HepG2 (cell line): ENCODE data around the gene ETF1. TPM values are rescaled to one million over a fixed set of nuclear protein-coding genes. Genes with fewer than 3 reads are reported as not detected.

ENCODE experiments used
- CSRNP1 ChIP-seq: sonication (generic); formaldehyde crosslinking; IDR thresholded peaks from 2 replicates; pipeline ENCODE4 v1.8.1; 2023; ENCODE audit warnings: mild to moderate bottlenecking, missing genetic modification reagents
- DZIP1 ChIP-seq: sonication (generic); formaldehyde crosslinking; IDR thresholded peaks from 2 replicates; pipeline ENCODE4 v1.5.0; 2020; ENCODE audit warnings: mild to moderate bottlenecking, missing genetic modification reagents
- ELF4 ChIP-seq: sonication (generic); formaldehyde crosslinking; IDR thresholded peaks from 2 replicates; pipeline ENCODE4 v1.5.0; 2020; ENCODE audit warnings: missing genetic modification reagents, mild to moderate bottlenecking, moderate library complexity, borderline replicate concordance
- ESRRA ChIP-seq: sonication (generic); formaldehyde crosslinking; IDR thresholded peaks from 2 replicates; pipeline ENCODE4 v1.5.1; 2020; ENCODE audit warnings: mild to moderate bottlenecking, low read depth, missing genetic modification reagents
- HBP1 ChIP-seq: IDR thresholded peaks from 2 replicates; pipeline ENCODE4 v1.6.1; 2016; ENCODE audit warnings: low read depth, control low read depth
- HMGXB3 ChIP-seq: sonication (generic); formaldehyde crosslinking; IDR thresholded peaks from 2 replicates; pipeline ENCODE4 v1.4.0; 2020; ENCODE audit warnings: missing genetic modification reagents, borderline replicate concordance
- ZNF318 ChIP-seq: sonication (generic); formaldehyde crosslinking; IDR thresholded peaks from 2 replicates; pipeline ENCODE4 v1.4.0; 2020; ENCODE audit warnings: mild to moderate bottlenecking, missing genetic modification reagents
- polyA plus RNA-seq, 8 experiments: library from polyadenylated mRNA; depleted of rRNA in 3 of 8; stranded (reverse) in 7 of 8; unstranded in 1 of 8; fragments of >200 nt; fragmentation: Illumina TruSeq in 4 of 8; extraction: Trizol in 4 of 8; gene quantifications; 2 replicates each; pipeline versions ENCODE4 v1.2.1 to v1.2.3, GENCODE V29; 2011 to 2016; ENCODE audit warnings: low read depth in 4 of 8, missing spikeins in 1 of 8, mixed read lengths in 1 of 8; ENCODE audit not compliant: insufficient read depth in 1 of 8
- total RNA-seq, 5 experiments: library from RNA; depleted of rRNA; stranded (reverse); fragments of >200 nt; fragmentation: Illumina TruSeq; extraction: Trizol; gene quantifications; 2 replicates each; pipeline ENCODE4 v1.2.3, GENCODE V29; 2016; ENCODE audit warnings: low read depth in 1 of 5

Gene ETF1
- total and polyA plus RNA-seq, 2 of the 13 experiments (the other 11 are each of a cell fraction or from before 2014, with no cell fraction given): 52.1 to 184 TPM

DNA sequence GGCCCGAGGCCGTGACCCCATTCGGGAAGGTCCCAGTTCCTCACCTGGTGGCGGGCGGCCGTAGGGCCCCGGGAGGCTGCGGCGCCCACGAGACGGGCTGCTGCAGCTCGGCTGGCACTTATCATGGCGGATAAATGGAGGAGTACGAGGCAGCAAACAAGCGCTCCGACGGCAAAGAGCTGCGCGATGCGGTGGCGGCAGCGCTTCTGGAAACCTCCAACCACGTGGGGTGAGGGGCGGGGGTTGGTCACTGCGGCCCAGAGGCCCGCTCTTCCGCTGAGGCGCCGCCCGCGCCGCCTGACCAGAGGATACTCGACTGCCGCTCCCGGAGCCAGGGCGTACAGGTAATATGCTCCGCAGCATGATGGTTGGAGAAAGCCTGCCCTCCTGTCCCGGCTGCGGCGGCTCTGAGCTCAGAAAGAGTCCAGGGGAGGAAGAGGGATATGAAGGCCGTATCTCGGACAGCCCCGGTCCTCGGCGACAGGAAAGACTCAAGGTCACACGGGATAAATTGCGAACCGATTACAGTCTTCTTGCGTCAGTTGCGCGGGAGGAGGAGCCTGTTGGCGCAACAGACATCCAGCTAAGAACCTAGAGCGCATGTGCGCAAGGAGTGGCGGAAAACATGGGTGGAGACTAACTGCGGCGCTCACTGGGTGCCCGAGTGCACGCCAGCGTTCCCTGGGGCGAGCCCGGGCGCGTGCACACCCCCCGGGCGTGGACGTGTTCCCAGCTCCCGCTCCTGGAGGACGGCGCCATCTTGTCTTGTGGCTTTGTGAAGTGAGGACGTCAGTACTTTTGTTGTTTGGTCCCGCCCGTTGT is 32.4 kb upstream of the ETF1 start, which contains the start of gene HSPA9 (continued):
- TF ChIP-seq DZIP1 (CRISPR knock-in tag) (no peak; the same call in 1 of the 2 replicates), ZNF318 (CRISPR knock-in tag) (no peak), CSRNP1 (peak; percentile 71), ESRRA (CRISPR knock-in tag) (peak; percentile 94), HMGXB3 (CRISPR knock-in tag) (peak; percentile 85), ELF4 (CRISPR knock-in tag) (peak; percentile 95; the same call in 1 of the 2 replicates), HBP1 (CRISPR knock-in tag) (peak; percentile 74; the same call in 1 of the 2 replicates)
